HPDE6-E6E7 (cell line): ENCODE data around the gene SHOC2.

Source experiments
- DNase-seq: peaks from one replicate; pipeline ENCODE4 v3.0.0; 2011; ENCODE audit warnings: missing footprints; ENCODE audit errors: extremely low spot score

The SHOC2 gene

GRCh38 chr10:110983466-110983865 lies 64.1 kb downstream of the SHOC2 start:
- no peak for DNase-seq

- no peak for DNase-seq
Observed at GRCh38 chr10:110985497-110986275, 66.3 kb downstream of the SHOC2 start.

- peak; percentile 1 for DNase-seq
Observed at GRCh38 chr10:110989016-110989415, 69.6 kb downstream of the SHOC2 start.

- DNase-seq, result no peak
Observed at GRCh38 chr10:110992006-110992800, 72.8 kb downstream of the SHOC2 start.

GRCh38 chr10:110993024-110993693 lies 73.8 kb downstream of the SHOC2 start:
- DNase-seq, result no peak

GRCh38 chr10:110994406-110995086 lies 75.1 kb downstream of the SHOC2 start:
- DNase-seq, result no peak

- DNase-seq, result no peak
Observed at GRCh38 chr10:110995301-110995700, 75.9 kb downstream of the SHOC2 start.

GRCh38 chr10:110996256-110996655 lies 76.9 kb downstream of the SHOC2 start:
- DNase-seq, result no peak

- no peak for DNase-seq
Observed at GRCh38 chr10:111004016-111004415, 84.6 kb downstream of the SHOC2 start.

- no peak for DNase-seq
Observed at GRCh38 chr10:111007486-111007885, 88.1 kb downstream of the SHOC2 start.

GRCh38 chr10:111015181-111015580 lies 95.8 kb downstream of the SHOC2 start:
- DNase-seq, result no peak

GRCh38 chr10:111017098-111017497 lies 97.7 kb downstream of the SHOC2 start:
- DNase-seq, result no peak

- no peak for DNase-seq
Observed at GRCh38 chr10:111018021-111018420, 98.6 kb downstream of the SHOC2 start.

- DNase-seq, result no peak
Observed at GRCh38 chr10:111023060-111023459, 103.7 kb downstream of the SHOC2 start.

GRCh38 chr10:111030042-111030750 lies 110.8 kb downstream of the SHOC2 start:
- DNase-seq, result no peak

- no peak for DNase-seq
Observed at GRCh38 chr10:111034598-111035310, 115.3 kb downstream of the SHOC2 start.

GRCh38 chr10:111035542-111035941 lies 116.1 kb downstream of the SHOC2 start:
- DNase-seq, result no peak

- DNase-seq, result no peak
Observed at GRCh38 chr10:111037858-111038257, 118.5 kb downstream of the SHOC2 start.

GRCh38 chr10:111039522-111039921 lies 120.1 kb downstream of the SHOC2 start:
- no peak for DNase-seq

GRCh38 chr10:111057006-111057405 lies 137.6 kb downstream of the SHOC2 start:
- no peak for DNase-seq
